HCT116 (cell line): Measurements from ENCODE around the gene ARFIP2. TPM values are rescaled to one million over a fixed set of nuclear protein-coding genes. Genes with fewer than 3 reads are reported as not detected.

Experiments
- ATAC-seq: fragments of 200-7000 bp; cut with Tn5 transposase; 2 replicates; pipeline ENCODE4 v1.9.1; 2020; ENCODE audit warnings: mild to moderate bottlenecking, moderate library complexity
- BruUV-seq: library from RNA; stranded (reverse); fragments of 400-500 nt; replicated peaks from 2 replicates; lab custom pipeline; 2021; lab: Mats Ljungman, UMichigan
- CTCF ChIA-PET: fragments of 300-600 bp; sonication (Branson Sonifier 250); formaldehyde crosslinking; loops from one replicate; lab custom pipeline; 2021; ENCODE audit warnings: antibody characterized with exemption; lab: Charles Lee
- POLR2A ChIA-PET: fragments of 300-600, 350-600 bp; sonication (Branson Sonifier 250); formaldehyde crosslinking; loops from one replicate; lab custom pipeline; 2021; ENCODE audit warnings: antibody characterized with exemption; lab: Charles Lee
- RAD21 ChIA-PET, 2 experiments: fragments of 300-600 bp; sonication (Branson Sonifier 250); formaldehyde crosslinking; loops; one replicate each; lab custom pipeline; 2023; ENCODE audit warnings: low total read pairs in 2 of 2; ENCODE audit not compliant: uncharacterized antibody in 2 of 2, unreplicated experiment in 2 of 2, low non-redundant PET in 1 of 2; lab: Charles Lee
- DNase-seq: peaks from one replicate; pipeline ENCODE4 v3.0.0-alpha.2; 2010; ENCODE audit warnings: low read depth, low spot score
- H2AFZ ChIP-seq: fragments of 200-600 bp; shearing (Covaris generic), sonication (generic); 2 replicates; pipeline ENCODE4 v1.6.1; 2017; ENCODE audit warnings: low read depth, mixed run types, mixed read lengths, antibody characterized with exemption, low read length; ENCODE audit not compliant: poor library complexity, severe bottlenecking
- H3K27ac ChIP-seq: 2 replicates; pipeline ENCODE4 v1.5.1; 2012; ENCODE audit warnings: low read depth, low read length
- H3K27me3 ChIP-seq: fragments of 200-600 bp; sonication (generic); 2 replicates; pipeline ENCODE4 v1.6.1; 2016; ENCODE audit warnings: mixed run types, low read length, mixed read lengths; ENCODE audit not compliant: insufficient read depth
- H3K36me3 ChIP-seq, 2 experiments: fragments of 200-500 bp in 1 of 2; fragments of 200-600 bp in 1 of 2; sonication (Bioruptor generic) in 1 of 2; sonication (generic) in 1 of 2; 2 replicates each; pipeline versions ENCODE4 v1.5.1 to v1.6.1; 2014 to 2016; ENCODE audit warnings: low read length in 2 of 2, inconsistent platforms in 1 of 2, mixed read lengths in 1 of 2, mixed run types in 1 of 2; ENCODE audit not compliant: insufficient read depth in 2 of 2, control insufficient read depth in 1 of 2
- H3K4me1 ChIP-seq, 2 experiments: fragments of 200-600 bp in 1 of 2; sonication (generic) in 1 of 2; 2 replicates each; pipeline versions ENCODE4 v1.5.1 to v1.6.1; 2012 to 2017; ENCODE audit warnings: low read length in 2 of 2, inconsistent platforms in 1 of 2, mild to moderate bottlenecking in 1 of 2, mixed read lengths in 1 of 2, mixed run types in 1 of 2, moderate library complexity in 1 of 2; ENCODE audit not compliant: insufficient read depth in 2 of 2, control insufficient read depth in 1 of 2
- H3K4me2 ChIP-seq: fragments of 200-600 bp; sonication (generic); 2 replicates; pipeline ENCODE4 v1.6.1; 2017; ENCODE audit warnings: mixed run types, low read length, mixed read lengths
- H3K4me3 ChIP-seq, 2 experiments: fragments of 200-600 bp in 1 of 2; sonication (generic) in 1 of 2; replicated peaks in 1 of 2; 2 replicates each; pipeline ENCODE4 v1.5.1; 2011 to 2016; ENCODE audit warnings: low read length in 2 of 2, control low read depth in 1 of 2, low read depth in 1 of 2, mild to moderate bottlenecking in 1 of 2, mixed read lengths in 1 of 2, mixed run types in 1 of 2
- H3K79me2 ChIP-seq: fragments of 200-600 bp; sonication (generic); 2 replicates; pipeline ENCODE4 v1.6.1; 2017; ENCODE audit warnings: mild to moderate bottlenecking, mixed run types, low read length, moderate library complexity, mixed read lengths; ENCODE audit not compliant: insufficient read depth
- H3K9ac ChIP-seq: fragments of 200-600 bp; sonication (generic); 2 replicates; pipeline ENCODE4 v1.6.1; 2016; ENCODE audit warnings: low read length, mixed read lengths
- H3K9me2 ChIP-seq: fragments of 200-600 bp; sonication (generic), shearing (Covaris generic); 2 replicates; pipeline ENCODE4 v1.6.1; 2017; ENCODE audit warnings: mixed run types, mild to moderate bottlenecking, moderate library complexity; ENCODE audit not compliant: insufficient read depth
- H3K9me3 ChIP-seq, 2 experiments: fragments of 200-500 bp in 1 of 2; fragments of 200-600 bp in 1 of 2; sonication (Bioruptor generic) in 1 of 2; sonication (generic) in 1 of 2; 2 replicates each; pipeline ENCODE4 v1.6.1; 2014 to 2017; ENCODE audit warnings: low read length in 2 of 2, mixed read lengths in 2 of 2, inconsistent platforms in 1 of 2, low read depth in 1 of 2, mild to moderate bottlenecking in 1 of 2, mixed run types in 1 of 2, moderate library complexity in 1 of 2; ENCODE audit not compliant: control insufficient read depth in 1 of 2, insufficient read depth in 1 of 2
- H4K20me1 ChIP-seq: fragments of 200-600 bp; sonication (generic), shearing (Covaris generic); 2 replicates; pipeline ENCODE4 v1.6.1; 2017; ENCODE audit warnings: mixed run types, mild to moderate bottlenecking, moderate library complexity; ENCODE audit not compliant: insufficient read depth
- ATF3 ChIP-seq: IDR thresholded peaks from 2 replicates; pipeline ENCODE4 v1.6.1; 2012
- CBX3 ChIP-seq: IDR thresholded peaks from 2 replicates; pipeline ENCODE4 v1.6.1; 2012; ENCODE audit warnings: low read depth
- CEBPB ChIP-seq: IDR thresholded peaks from 2 replicates; pipeline ENCODE4 v1.6.1; 2012; ENCODE audit warnings: low read depth
- CTCF ChIP-seq, 3 experiments: fragments of 200-600 bp in 1 of 3; sonication (generic) in 1 of 3; IDR thresholded peaks in 2 of 3; conservative IDR thresholded peaks in 1 of 3; 2 replicates each; pipeline ENCODE4 v1.5.1; 2012 to 2017; ENCODE audit warnings: low read depth in 2 of 3, low read length in 2 of 3, antibody characterized with exemption in 1 of 3, borderline replicate concordance in 1 of 3, control low read depth in 1 of 3, mild to moderate bottlenecking in 1 of 3, mixed read lengths in 1 of 3, mixed run types in 1 of 3, moderate library complexity in 1 of 3; ENCODE audit not compliant: insufficient read depth in 1 of 3
- EGR1 ChIP-seq: IDR thresholded peaks from 2 replicates; pipeline ENCODE4 v1.6.1; 2012; ENCODE audit warnings: low read depth
- EZH2 ChIP-seq: fragments of 200-600 bp; sonication (generic); IDR thresholded peaks from 2 replicates; pipeline ENCODE4 v1.6.1; 2017; ENCODE audit warnings: antibody characterized with exemption, mixed run types
- MAX ChIP-seq: IDR thresholded peaks from 2 replicates; pipeline ENCODE4 v1.6.1; 2012
- POLR2AphosphoS5 ChIP-seq: IDR thresholded peaks from 2 replicates; pipeline ENCODE4 v1.6.1; 2011; ENCODE audit warnings: mild to moderate bottlenecking, low read depth, low read length, moderate library complexity
- SRF ChIP-seq: IDR thresholded peaks from 2 replicates; pipeline ENCODE4 v1.6.1; 2012; ENCODE audit warnings: low read depth
- ZBTB33 ChIP-seq: IDR thresholded peaks from 2 replicates; pipeline ENCODE4 v1.6.1; 2011; ENCODE audit warnings: mild to moderate bottlenecking, low read length, moderate library complexity; ENCODE audit not compliant: insufficient replicate concordance; ENCODE audit errors: extremely low read depth
- ZFX ChIP-seq: fragments of 450-650 bp; IDR thresholded peaks from 2 replicates; pipeline ENCODE4 v1.6.1; 2017
- intact Hi-C: fragments of 100-400 bp; cut with micrococcal nuclease; formaldehyde crosslinking; loops from 2 replicates; pipeline ENCODE4 v1.10.0; 2022
- total RNA-seq: library from RNA; stranded (reverse); gene quantifications from one replicate; pipeline ENCODE4 v1.2.1, GENCODE V29; 2021; ENCODE audit not compliant: unreplicated experiment

The ARFIP2 gene
- total RNA-seq, 1 experiment from 2014 or later, result 77.9 TPM

- no TSS peak for BruUV-seq
- ChIA-PET POLR2A (no interaction called here), CTCF (no interaction called here), RAD21 (no interaction called here)
- intact Hi-C loops, result no loop called here
- no peaks in the 10 kb centered on the region for H3K4me1 ChIP-seq
- no peak overlapping the region for H3K27ac ChIP-seq
- H4K20me1 ChIP-seq, result no peaks in the 10 kb centered on the region
- no peak overlapping the region for H3K4me3 ChIP-seq
- no peak overlapping the region for H2AFZ ChIP-seq
- H3K79me2 ChIP-seq, result no peaks in the 10 kb centered on the region
- TF ChIP-seq EZH2 (no peak), ZFX (no peak), SRF (no peak), CBX3 (no peak), MAX (no peak), CTCF (IDR thresholded peaks at IDR 0.05 in 2 of 3, conservative IDR thresholded peaks at IDR 0.05 in 1 of 3; ENCODE audit: borderline replicate concordance in 1 of 3, insufficient read depth in 1 of 3, low read depth in 2 of 3, low read length in 2 of 3) (no peak), EGR1 (no peak), CEBPB (no peak), ATF3 (no peak), ZBTB33 (no peak), POLR2AphosphoS5 (no peak)
- H3K9me3 ChIP-seq, result no peaks in the 10 kb centered on the region
- no peaks in the 10 kb centered on the region for H3K27me3 ChIP-seq
- ATAC-seq (no peak), DNase-seq (no peak)
- H3K9ac ChIP-seq, result no peak overlapping the region
- H3K9me2 ChIP-seq, result no peaks in the 10 kb centered on the region
- no peaks in the 10 kb centered on the region for H3K36me3 ChIP-seq
- no peak overlapping the region for H3K4me2 ChIP-seq
Measured at GRCh38 chr11:6442441-6442840, 38.7 kb downstream of the ARFIP2 start.
